NB4 (cell line): ENCODE results near the gene ARFGAP1.

Source experiments
- CTCF ChIP-seq: IDR thresholded peaks from one replicate; pipeline ENCODE4 v1.5.1; 2012; ENCODE audit warnings: low read depth, low read length
- MYC ChIP-seq: IDR thresholded peaks from 2 replicates; pipeline ENCODE4 v1.6.1; 2011; ENCODE audit warnings: low read depth, low read length
- POLR2A ChIP-seq: IDR thresholded peaks from 2 replicates; pipeline ENCODE4 v1.6.1; 2011; ENCODE audit warnings: mild to moderate bottlenecking; ENCODE audit not compliant: insufficient read length; ENCODE audit errors: extremely low read depth

GRCh38 chr20:63234693-63235398 lies 37.8 kb upstream of the ARFGAP1 start:
- TF ChIP-seq POLR2A (no peak), CTCF (no peak), MYC (no peak)
